Stimulated activated CD8-positive, alpha-beta memory T cell treated with anti-CD3 and anti-CD28 coated beads, Interleukin-7, amount 100 ng/mL, for 4 hours (primary cell): ENCODE data around the gene FOXO1.
"Not testable (repeated sequence)": the region's sequence is repeated elsewhere in the genome, so short reads cannot be mapped to it uniquely, and the experiment has no call there.

Experiments
- DNase-seq, 2 donors: peaks; one replicate each; pipeline ENCODE4 v3.0.0-alpha.2; 2020; ENCODE audit warnings: low read depth in 2 of 2

FOXO1 gene

GRCh38 chr13:40666045-40666932 is at the start of gene FOXO1:
Gene FOXO1, minus strand, starts transcription at chr13:40666641. Its CDS starts 429 bp downstream, at chr13:40666212.
- DNase-seq = peak; percentile 72 to 88

- not testable (repeated sequence) for DNase-seq
Measured at GRCh38 chr13:40714433-40714832, 48.0 kb upstream of the FOXO1 start.

DNA sequence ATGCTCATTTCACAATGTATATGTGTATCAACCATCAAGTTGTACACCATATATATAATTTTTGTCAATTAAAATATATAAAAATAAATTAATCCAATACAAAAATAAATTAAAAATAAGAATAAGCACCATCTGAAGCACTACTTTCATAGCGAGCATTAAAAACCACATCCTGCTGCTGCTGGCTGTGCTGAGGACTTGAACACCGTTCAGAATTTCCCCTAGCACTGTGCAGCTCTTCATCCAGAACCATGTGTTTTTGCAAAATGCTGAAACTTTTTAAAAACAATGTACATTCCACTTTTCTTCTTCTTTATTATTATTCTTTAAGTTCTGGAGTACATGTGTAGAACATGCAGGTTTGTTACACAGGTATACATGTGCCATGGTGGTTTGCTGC is 40.0 kb upstream of the FOXO1 start:
- no peak for DNase-seq

DNA sequence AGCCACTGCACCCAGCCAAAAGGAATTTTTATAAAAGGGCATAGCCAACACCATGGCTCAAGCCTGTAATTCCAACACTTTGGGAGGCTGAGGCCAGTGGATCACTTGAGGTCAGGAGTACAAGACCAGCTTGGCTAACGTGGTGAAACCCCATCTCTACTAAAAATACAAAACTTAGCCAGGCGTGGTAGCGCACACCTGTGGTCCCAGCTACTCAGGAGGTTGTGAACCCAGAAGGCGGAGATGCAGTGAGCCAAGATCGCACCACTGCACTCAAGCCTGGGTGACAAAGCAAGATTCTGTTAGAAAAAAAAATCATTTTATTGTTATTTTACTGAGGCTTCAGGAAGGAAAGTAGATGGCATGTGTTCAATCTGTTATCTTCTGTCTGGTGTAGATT is 31.3 kb upstream of the FOXO1 start:
- DNase-seq = no peak

DNA sequence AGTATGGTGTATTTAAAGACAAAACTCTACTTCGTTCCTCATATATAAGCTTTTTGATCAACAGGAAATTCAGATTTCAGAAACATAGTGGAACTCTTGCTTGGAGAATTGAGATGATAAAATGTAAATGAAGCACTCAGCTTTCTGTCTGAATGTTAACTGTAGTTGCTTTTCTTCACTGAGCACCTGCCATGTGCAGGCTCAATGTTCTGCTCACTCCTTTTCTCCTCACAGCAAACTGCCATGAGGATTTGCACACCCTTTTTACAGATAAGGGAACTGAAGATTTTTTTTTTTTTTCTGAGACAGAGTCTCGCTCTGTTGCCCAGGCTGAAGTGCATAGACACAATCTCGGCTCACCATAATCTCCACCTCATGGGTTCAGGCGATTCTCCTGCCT is 28.0 kb upstream of the FOXO1 start:
- DNase-seq = no peak

DNA sequence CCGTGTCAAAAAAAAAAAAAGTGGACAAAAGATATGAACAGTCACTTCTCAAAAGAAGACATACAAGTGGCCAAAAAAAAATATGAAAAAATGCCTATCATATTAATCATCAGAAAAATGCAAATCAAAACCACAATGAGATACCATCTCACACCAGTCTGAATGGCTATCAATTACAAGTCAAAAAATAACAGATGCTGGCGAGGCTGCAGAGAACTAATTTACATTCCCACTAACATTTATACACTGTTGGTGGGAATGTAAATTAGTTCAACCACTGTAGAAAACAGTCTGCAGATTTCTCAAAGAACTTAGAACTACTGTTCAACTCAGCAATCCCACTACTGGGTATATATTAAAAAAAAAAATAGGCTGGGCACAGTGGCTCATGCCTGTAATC is 26.5 kb upstream of the FOXO1 start:
- no peak for DNase-seq

DNA sequence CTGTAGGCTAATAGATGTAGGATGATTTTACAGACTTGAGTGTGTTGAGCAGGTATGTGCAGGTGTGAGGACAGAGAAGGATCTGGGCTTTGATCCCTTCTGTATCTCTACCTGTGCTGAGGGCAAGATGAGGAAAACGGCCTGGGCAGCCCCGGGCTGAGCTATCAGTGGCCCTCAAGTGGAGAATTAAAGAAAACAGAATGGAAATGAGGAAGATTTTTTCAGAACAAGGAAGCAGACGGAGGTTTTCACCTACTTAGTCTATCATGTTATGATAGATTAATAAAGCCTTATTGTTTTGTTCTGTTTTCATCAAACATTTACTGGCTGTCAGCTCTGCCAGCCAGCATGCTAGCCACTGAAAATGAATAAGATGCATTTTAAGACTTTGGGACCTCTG is 22.3 kb upstream of the FOXO1 start:
- DNase-seq = no peak

DNA sequence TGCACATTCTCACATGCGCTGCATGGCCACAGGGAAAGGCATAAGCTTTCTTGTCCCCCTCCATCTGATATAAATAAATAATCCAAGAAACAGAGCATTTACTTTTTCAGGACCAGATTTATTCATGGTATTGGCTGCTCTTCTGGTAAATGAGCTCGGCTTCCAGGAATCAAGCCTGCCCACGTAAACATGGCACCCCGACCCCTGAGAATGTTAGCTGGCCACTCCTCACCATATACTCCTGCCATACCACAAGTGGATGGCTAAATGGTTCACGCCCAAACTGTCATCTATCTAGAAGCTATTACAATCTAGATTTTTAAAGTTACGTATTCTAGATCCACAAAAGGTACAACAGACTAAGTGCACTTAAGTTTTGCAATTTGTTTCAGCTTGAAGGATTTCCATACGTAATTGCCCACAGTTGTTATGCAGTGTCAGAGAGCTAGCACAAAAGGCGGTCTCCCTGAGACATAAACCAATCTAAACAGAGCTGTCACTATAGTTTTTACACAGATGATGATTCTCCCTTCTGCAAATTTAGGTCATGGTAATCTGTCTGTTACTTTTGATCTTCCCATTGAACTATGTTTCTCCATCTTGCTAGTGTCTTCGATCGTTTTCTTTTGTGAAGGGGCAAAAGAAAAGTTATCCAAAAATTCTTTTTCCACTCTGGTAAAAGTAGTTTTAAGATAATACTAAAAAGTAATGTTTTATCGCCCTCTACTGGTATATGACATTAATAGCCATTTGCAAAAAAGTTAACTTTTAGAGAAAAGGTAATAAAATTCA is 16.2 kb upstream of the FOXO1 start:
- no peak for DNase-seq

DNA sequence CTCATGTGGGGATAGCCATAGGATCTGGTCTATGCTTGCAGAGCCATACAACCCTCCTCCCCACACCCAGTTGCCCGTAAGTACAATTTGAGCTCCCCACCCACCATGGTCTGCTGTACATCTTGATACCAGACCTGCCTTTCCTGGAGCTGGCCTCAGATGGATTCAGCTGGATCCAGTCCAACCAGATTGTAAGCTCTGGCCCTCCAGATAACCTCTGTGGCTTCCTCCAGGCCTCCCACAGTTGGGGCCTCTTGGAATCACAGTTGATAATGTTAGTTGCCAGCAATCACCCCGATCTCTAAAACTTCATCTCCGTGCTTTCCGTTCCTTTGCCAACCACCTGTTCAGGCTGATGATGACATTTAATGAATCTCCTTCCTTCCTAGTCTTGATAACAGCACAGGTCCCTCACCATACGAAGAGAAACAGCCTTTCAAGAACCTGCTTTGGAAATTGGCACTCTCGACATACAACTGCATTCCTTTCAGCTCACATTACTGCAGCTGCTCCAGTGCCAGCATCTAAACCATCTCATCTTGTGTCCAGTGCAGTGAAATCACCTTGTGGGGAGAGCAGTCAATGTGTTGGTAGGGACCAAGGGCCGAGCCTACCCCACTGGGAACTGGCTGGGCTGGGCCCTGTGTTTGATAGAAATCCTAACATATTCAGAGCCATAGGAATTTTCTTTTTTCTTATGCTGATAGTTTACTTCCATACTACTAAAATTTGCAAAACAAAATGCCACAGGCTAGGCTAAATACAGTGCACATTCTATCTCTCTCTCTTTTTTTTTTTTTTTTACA is 15.1 kb upstream of the FOXO1 start:
- no peak for DNase-seq

GRCh38 chr13:40680659-40681323 is 14.3 kb upstream of the FOXO1 start:
- DNase-seq = no peak

- no peak for DNase-seq
Measured at GRCh38 chr13:40679480-40679985, 13.1 kb upstream of the FOXO1 start.

GRCh38 chr13:40677064-40677463 is 10.6 kb upstream of the FOXO1 start:
- DNase-seq = no peak

DNA sequence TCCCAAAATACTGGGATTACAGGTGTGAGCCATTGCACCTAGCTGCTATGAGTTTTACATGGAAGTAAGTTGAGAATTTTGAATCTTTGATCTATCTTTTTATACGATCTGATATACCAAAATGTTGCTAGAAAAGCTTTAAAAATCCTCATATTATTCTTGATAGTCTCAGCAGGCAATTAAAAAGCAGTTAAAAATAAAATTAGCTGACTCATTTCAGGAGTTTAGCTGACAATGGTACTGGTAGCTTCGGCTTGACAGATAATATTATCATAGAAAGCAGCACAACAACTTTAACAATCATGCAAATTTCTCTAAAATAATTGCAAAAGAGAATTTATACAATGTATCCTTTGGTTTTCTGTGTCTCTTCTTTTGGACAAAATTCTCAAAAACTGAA is 9.6 kb upstream of the FOXO1 start:
- no peak for DNase-seq

DNA sequence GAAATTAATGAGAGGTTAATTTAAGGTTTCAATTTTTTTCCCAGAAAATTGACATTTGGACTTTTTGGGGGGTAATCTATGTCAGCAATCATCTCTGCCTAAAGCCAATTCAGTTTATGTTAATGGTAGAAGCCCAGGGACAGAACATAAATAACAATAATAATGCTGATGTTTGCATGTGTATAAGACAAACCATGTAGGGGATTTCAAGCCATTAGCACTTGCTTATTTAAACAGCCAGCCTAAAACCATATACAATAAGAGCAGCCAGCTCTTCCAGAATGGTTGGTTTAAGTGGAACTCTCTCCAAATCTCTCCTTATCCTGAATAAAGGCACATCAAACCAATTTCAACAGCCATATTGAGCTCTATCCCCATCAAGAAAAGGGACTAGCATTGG is 7.0 kb upstream of the FOXO1 start:
- no peak for DNase-seq

GRCh38 chr13:40672765-40673397 is 6.4 kb upstream of the FOXO1 start:
- no peak for DNase-seq

DNA sequence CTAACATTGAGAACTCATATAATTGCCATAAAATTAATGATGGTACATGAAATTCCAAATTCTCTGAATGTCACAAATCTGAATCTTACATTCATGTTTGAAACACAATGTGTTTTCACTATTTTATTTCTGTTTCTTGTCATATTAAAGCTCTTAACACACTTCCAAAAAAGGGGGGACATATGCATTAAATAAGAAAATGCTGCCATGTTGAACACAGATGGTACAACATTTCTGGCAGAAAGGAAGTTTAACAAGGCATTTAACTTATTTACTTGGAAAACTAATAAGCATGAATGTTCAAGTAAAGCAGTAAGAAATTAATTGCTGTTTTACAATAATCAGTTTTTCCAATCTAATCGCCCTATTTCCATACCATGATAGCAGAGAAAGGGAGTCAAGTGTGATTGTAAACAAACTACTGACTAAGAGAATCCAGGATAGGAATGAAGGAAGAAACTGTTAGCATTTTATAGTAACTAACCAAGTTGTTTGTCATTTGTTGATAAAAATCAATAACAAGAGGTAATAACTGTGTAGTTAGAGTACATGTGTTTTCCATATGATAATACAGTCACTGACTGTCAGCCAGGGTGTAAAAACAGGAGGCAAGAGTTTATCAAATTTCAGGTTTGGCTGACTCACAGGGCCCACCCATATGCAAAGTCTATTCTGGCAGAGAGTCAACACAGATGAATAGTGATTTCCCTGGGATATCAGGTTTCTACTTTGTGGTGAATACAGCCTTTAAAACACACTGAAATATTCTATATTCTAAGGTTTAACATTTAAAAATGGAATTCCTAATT is 5.7 kb upstream of the FOXO1 start:
- no peak for DNase-seq

DNA sequence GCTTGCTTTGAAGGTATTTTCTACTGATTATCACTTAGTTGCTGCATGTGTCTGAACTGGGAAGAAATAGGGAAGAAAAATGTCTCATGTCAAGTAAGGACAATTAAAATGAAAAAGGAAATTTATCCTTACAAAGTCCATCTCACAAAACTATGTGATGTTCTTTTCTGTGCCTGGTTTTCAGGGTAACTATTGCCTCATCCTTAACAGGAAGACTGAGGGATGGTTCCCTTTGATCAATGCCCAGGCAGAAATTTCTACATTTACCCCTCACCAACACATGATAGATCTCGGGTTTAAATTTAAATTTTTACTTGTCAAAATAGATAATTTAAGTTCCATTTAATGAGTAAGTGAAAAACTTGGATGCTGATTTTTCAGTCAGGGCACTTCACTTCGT is 3.9 kb upstream of the FOXO1 start:
- no peak for DNase-seq

DNA sequence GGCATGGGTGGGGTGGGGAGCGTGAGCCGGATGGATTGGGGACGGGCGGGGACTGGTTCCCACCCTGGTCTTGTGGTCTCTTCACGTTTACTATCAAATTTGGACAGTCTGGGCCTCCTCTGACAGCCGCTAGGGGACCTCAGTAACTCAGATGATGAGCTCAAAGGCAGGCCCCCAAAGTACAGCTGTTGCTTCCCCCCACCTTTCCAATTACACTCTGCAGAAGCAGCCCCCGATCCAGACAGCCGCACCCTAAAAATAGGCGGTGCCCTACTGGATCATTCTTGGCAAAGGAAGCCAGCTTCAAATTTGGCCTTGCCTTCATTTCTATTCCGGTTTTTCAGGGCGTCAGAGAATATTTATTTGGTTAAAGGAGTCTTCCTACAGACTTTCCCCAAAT is 1.9 kb upstream of the FOXO1 start:
- peak; percentile 26 to 29 for DNase-seq

GRCh38 chr13:40667622-40667978 is 1.2 kb upstream of the FOXO1 start:
- no peak for DNase-seq
